ENCODE measurements around the gene C4orf50.

The C4orf50 gene

DNA sequence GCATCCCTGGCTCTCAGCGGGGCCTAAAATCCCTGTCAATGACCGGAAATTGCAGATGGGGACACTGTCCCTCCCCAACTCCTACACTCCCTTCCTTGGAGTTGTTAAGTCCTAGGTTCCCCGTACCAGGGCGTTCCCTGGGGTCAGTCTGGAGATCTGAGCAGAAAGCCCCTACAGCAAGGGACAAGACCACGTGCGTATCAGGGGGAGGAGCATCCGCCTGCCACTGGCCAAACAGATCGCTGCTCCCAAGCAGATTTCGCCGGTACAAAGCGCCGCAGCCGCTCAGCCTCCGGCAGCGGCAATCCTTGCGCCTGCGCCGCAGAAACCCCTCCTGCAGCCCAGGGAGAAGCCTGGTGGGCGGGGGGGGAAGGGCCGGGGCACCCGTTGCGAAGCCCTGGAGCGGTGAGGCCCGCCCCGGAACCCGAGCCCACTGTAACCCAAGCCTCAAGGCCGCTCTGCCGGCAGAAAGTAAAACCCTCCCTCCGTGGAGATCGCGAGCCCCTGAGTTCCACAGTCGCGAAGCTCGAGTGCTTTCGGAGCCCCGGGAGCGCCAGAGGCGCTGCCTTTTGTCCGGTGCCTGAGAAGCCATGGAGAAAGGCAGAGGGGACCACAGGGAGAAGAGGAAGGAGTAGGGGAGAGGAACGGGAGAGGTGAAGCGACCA, 128.0 kb downstream of the C4orf50 start:
- no peak for DNase-seq (ENCODE audit: low read depth, low spot score)

DNA sequence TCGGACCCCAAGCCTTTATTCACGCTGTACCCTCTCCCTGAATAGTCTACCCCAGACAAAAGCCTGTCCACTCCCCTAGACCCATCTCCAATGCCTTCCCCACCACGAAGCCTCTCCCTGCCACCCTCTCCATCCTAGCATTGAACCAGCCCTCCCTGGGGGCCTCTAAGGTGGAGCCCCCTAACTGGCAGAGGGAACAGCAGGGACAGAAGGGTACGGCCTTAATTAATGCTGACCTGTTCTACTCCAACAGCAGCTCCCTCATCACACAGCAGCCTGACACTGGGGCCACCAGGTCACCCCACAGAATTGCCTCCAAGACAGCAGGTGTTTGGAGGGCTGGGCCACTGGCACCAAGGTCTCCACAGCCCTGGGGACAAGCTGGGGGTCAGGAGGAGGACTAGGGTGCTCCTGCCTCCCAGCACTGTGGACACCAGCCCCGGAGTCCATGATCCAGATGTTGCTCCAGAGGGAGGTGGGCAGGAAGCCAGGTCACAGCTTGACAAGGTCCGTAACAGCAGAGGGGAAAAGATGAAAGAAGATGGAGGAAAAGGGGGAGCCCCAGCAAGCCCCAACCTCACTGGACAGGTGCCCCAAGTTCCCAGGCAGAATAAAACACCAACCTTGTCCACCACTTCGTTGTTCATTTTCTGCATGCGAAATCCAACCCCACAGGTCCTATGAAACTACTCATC, 129.1 kb downstream of the C4orf50 start:
- no peak for DNase-seq (ENCODE audit: low read depth, low spot score)

- DNase-seq (ENCODE audit: low read depth, low spot score): no peak
Observed at GRCh38 chr4:5888222-5889001, 129.8 kb downstream of the C4orf50 start.

GRCh38 chr4:5887361-5888221, 130.6 kb downstream of the C4orf50 start:
- no peak for DNase-seq (ENCODE audit: low read depth, low spot score)

GRCh38 chr4:5887011-5887360, 131.2 kb downstream of the C4orf50 start:
- no peak for DNase-seq (ENCODE audit: low read depth, low spot score)

GRCh38 chr4:5885733-5886132, 132.5 kb downstream of the C4orf50 start:
- DNase-seq (ENCODE audit: low read depth, low spot score): no peak

GRCh38 chr4:5884796-5885195, 133.4 kb downstream of the C4orf50 start:
- no peak for DNase-seq (ENCODE audit: low read depth, low spot score)

DNA sequence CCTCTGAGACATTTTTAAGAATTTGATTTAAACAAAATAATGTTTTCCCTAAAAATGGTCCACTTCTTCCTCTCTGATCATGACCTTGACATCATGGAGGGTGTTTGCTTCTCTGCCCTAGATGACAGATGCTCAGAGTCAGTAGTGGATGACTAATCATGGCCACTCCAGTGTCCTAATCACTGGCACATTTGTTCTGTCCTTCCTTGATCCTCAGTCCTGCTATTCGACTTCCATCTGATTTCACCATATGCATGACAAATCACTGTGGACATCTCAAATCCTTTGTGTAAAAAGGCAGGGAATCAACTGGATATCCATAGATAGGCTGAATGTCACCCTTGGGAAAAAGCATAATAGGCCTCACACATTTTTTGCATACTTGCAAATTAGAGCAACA, 134.3 kb downstream of the C4orf50 start:
- DNase-seq (ENCODE audit: low read depth, low spot score): no peak

DNA sequence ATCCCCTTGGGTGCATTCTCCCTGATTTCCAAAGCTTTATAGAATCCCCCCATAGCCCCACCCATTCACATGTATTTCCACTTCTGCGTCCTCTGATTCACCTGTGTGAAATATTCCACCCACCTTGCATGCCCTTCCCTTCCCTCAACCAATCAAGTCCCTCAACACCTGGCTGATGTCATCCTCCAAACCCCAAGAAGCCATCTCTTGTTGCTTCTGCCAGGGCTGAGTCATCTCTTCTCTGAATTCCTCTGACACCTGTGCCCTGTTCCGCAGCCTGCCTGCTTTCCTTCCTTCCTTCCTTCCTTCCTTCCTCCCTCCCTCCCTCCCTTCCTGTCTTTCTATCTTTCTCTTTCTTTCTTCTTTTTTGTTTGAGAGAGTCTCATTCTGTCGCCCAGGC, 135.3 kb downstream of the C4orf50 start:
- DNase-seq (ENCODE audit: low read depth, low spot score): no peak

DNA sequence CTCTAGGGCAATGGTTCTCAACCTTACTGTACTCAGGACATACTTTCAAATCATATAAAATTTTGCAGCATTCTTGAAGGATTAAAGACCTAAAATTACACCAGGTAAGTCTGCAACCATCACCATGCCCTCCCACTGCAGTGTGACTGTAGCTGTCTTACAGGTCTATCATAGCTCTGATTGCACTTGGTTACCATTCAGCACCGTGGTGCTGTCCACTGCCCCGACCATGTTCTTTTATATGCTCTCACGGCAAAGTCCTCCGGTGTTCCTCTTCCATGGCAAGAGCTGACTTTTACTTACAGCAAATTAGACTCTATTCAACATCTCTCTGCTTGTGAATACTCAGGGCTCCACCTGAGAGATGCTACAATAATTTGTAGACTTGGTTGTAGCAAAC, 136.9 kb downstream of the C4orf50 start:
- no peak for DNase-seq (ENCODE audit: low read depth, low spot score)

DNA sequence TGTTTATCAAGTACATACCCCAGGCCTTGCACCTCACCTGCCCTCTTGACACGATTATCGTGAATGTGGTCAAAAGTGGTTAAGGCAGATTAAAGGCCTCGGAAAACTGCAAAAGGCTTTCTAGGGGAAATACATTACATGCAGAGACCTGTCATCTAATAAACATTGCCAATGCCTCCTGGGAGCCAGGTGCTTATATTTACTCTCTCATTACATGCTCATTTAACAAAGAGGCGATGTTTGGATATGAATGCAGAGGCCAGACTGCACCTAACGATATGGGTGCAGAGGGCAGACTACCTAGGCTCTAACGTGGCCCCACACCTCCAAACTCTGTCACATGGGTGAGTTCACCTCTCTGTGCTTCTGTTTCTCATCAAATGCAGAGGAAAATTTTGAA, 139.9 kb downstream of the C4orf50 start:
- DNase-seq (ENCODE audit: low read depth, low spot score): no peak

- no peak for DNase-seq (ENCODE audit: low read depth, low spot score)
Observed at GRCh38 chr4:5877392-5877791, 140.8 kb downstream of the C4orf50 start.

DNA sequence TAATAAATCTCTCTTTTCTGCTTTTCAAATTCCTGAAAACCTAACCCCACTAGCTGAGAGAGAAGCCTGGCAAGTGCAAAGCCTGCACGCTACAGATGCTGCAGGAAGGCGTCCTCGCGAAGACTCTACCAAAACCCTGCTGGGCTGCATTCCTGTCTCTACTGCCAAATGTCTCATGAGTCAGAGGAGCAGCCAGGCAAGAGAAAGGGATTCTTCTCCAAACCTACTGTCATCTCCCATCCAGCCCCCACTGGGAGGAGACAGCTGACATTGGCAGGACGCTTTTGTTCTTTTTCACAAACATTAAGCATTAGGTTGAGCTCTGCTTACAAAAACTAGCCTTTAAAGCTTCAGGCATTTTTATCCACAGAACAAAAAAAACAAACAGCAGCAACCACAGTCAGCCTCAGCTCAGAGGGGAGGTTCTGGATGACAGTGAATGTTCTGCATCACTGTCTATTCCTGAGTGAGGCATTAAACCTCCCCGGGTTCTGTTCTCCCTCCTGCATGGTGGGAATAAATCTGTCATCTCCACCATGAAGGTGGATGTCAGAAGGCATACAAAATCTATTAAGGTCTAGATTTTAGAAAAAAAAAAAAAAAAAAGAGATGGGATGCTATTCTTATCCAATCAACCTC, 143.3 kb downstream of the C4orf50 start:
- DNase-seq (ENCODE audit: low read depth, low spot score): no peak

DNA sequence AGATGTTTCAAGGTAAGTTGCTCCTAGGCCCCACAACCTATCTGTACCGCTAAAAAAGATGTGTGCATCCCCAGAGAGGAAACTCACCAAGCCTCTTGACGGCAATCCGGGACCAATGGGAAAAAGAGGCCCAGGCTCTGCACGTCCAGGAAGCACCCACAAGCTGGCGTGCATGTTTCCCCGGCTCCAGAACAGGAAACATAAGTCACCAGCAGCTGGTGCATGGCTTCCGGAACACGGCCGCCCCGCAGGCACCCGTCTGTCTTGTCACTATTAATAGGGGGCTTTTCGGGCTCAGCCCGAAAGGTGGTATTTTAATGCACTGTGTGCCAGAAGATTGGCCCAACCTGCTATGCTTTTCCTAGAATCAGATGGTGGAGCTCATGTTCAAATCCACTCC, 147.5 kb downstream of the C4orf50 start:
- DNase-seq (ENCODE audit: low read depth, low spot score): no peak

DNA sequence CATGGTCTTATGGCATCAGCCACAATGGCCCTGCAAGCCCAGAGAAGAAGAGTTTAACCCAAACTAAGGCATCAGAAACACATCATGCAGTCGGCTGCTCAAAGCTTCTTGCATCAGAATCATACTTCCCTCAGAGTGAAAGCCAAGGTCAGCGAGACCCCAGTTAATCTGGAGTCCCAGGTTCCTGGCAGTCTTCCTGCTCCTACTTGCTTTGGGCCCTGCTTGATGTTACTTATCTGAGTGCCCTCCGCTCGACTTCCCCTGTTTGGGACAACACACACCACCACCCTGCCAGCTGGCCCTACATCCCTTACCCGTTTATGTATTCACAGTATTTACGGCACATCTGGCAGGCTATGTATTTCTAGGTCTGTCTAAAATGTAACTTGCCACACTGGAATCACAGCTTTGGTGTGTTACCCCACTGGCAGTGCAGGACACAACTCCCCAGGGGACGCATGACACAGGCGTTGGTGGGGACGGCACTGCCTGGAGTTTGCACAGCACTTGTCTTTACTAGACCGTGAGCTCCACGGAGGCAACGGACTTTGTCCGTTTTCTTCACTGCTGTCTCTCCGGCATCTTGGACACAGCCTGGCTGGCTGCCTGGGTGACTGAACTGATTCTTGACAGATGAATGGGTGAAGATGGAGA, 148.1 kb downstream of the C4orf50 start:
- DNase-seq (ENCODE audit: low read depth, low spot score): no peak

- no peak for DNase-seq (ENCODE audit: low read depth, low spot score)
Observed at GRCh38 chr4:5867866-5868265, 150.4 kb downstream of the C4orf50 start.

DNA sequence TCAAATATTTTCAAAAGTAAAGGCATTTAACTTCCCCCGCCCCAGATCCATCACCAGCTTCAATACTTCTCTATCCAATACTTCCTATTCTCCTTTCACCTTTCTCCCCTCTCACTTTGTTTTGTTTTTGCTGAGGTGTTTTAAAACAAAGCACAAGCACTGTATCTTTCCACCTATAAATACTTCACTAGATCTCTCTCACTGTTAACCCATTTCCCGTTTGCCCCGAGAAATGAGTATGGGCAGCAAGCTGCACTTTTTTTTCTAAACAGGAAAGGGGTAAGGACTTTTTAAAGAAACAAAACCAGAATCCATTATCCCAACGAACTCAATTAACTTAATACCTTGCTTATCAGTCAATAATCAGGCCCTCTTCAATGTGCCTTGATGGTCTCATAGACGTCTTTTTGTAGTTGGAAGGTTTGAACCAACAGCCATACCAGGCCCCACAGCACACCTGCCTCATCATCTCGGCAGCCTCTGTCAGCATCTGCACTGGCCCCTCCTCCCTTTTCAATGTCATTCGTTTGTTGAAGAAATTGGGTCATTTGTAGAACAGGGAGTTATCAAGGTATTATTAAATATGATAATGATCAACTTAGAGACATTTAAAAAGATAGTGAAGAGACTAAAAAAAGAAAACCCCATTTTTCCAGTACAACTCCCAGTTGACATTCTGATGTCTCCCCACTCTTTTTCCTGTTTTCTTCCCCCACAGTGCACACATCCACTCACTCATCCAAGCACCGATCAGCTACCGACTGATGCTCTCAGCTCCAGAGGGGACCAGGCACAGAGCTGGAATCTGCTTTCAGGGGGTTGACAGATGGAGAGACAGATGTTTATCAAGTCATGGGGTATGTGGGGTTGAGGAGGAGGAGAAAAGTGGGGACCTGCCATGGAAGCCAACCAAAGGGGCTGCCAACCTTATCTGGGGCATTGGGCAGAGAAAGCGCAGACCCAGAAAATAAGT, 151.1 kb downstream of the C4orf50 start:
- no peak for DNase-seq (ENCODE audit: low read depth, low spot score)

DNA sequence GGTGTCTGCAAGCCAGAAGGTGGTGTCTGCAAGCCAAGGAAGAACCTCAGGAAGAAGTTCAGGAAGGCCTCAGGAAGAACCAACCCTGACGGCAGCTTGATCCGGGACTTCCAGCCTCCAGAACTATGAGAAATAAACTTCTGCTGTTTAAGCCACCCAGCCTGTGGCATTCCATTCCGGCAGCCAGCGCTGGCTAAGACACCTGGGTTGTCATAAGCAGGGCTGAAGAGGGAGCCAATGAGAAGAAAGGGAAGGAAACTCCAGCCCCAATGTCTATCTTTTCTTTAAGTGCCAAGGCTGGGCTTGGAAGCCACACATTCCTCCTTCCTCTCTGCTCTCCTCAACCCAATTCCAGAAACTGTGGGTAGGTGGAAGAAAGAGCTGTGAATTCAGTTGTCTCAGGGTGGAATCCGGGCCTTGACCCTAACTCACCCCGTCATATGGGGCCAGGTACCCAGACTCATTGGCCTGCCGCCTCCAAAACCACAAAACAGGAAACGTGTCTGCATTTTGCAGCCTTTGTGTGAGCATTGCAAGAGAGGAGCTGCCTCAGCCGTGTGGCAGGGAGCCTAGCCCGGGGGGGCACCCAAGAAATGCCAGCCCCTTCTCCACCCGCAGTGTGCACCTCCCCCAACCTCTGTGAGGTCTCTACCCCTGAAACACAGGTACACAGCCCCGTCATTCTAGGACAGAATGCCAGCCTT, 152.2 kb downstream of the C4orf50 start:
- no peak for DNase-seq (ENCODE audit: low read depth, low spot score)

DNA sequence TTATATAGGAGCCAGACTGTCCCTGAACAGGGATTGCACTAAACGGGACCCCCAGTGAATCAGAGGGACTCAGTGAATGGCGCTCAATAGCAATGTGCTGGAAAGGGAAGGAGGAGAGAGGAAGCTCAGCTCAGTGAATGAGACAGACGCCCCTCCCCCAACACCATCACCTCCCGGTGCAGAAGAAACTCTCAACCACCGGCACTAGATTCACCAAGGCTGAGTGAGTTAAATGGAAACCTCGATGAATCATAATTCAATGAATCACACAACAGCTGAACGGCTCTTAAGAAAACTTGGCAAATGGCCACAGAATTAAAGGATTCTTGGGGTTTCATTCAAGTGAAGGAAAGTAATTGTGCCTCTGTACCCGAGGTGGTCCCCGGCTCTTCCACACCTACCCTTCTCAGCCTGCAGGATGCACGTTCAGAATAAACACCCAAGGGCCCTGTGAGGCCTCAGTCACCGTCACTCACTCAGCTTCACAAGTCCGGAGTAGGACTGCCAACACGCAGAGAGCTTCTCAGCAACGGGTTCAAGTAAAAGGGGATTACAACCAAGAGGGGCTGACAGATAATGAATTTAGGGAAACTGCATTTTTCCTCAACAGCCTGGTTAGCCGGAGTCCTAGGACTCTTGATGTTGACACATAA, 154.6 kb downstream of the C4orf50 start:
- no peak for DNase-seq (ENCODE audit: low read depth, low spot score)

Measured in activated naive CD8-positive, alpha-beta T cell treated with anti-CD3 and anti-CD28 coated beads, Interleukin-2, amount 50 U/mL, for 16 hours (primary cell).